Measurements from ENCODE around the gene C9orf72. TPM values are rescaled to one million over a fixed set of nuclear protein-coding genes. Genes with fewer than 3 reads are reported as not detected.

The C9orf72 gene
- total RNA-seq, 1 donor from 2014 or later, result 9.4 TPM

DNA sequence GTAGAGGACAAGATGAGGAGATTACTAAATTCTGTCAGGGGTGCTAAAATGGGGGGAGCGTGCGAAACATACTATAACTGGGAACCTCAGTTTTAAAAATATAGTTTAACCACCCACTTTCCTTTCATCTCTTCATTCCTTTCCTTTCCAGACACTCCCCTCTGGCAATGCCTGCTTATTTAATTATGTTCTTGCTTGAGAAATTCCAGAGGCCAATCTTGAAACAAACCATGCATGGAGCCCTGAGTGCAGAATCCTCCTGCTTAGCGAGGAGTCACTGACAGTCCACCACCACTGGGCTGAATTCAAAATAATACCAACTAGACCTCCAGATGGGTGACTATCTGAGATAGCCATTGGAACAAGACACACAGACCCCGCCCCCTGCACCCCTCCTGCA lies 29.7 kb upstream of the C9orf72 start:
- no peak for DNase-seq (ENCODE audit: low read depth)
- H3K4me3 ChIP-seq (ENCODE audit: low read depth, low read length), result no peak overlapping the region
- no peak for TF ChIP-seq CTCF (conservative IDR thresholded peaks at IDR 0.05; ENCODE audit: low read depth, low read length)

GRCh38 chr9:27602142-27602861 lies 29.0 kb upstream of the C9orf72 start:
- no peak for TF ChIP-seq CTCF (conservative IDR thresholded peaks at IDR 0.05; ENCODE audit: low read depth, low read length)
- no peak overlapping the region for H3K4me3 ChIP-seq (ENCODE audit: low read depth, low read length)
- no peak for DNase-seq (ENCODE audit: low read depth)

DNA sequence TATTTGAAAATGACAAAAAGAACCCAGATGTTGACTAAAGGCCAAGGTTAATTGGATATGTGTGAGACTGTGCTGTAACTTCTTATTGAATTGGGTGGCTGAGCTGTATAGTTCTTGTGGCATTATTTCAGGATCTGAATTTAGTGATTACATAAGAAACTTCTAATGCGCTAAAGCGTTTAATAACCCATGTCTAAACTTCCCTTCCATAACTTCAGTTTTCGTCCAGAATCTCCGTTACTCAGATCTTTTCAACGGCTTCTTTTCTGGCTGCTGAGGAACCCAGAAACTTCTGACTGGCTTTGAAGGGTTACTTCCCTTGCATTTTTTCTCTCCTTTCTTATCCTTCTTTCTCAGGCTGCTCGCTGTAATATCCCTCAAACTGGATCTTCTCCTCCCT lies 28.1 kb upstream of the C9orf72 start:
- no peak for TF ChIP-seq CTCF (conservative IDR thresholded peaks at IDR 0.05; ENCODE audit: low read depth, low read length)

DNA sequence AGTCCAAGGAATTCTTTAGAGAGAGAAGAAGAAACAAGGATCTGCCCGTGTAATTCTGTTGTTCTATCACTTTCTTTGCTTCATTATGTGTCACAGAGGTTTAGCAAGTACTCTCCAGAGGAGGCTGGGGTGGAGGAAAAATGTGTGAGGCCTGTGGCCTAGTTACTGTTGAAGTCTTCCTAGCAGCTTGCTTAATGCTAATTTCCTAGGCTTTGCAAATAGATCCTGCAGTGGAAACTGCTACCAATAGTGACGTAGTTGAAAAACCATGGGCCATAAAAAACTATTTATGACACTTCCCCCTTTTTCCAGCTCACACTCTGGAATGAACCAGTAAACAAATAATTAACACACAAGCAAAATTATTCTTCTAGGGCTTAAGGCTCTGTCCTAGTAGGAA lies 27.0 kb upstream of the C9orf72 start:
- no peak for TF ChIP-seq CTCF (conservative IDR thresholded peaks at IDR 0.05; ENCODE audit: low read depth, low read length)
- DNase-seq (ENCODE audit: low read depth), result no peak
- H3K4me3 ChIP-seq (ENCODE audit: low read depth, low read length), result no peak overlapping the region

More for the DNA sequence above, 28.1 kb upstream of the C9orf72 start:
- no peak overlapping the region for H3K4me3 ChIP-seq (ENCODE audit: low read depth, low read length)
- no peak for DNase-seq (ENCODE audit: low read depth)

GRCh38 chr9:27599870-27600238 lies 26.6 kb upstream of the C9orf72 start:
- no peak overlapping the region for H3K4me3 ChIP-seq (ENCODE audit: low read depth, low read length)
- no peak for TF ChIP-seq CTCF (conservative IDR thresholded peaks at IDR 0.05; ENCODE audit: low read depth, low read length)
- no peak for DNase-seq (ENCODE audit: low read depth)

DNA sequence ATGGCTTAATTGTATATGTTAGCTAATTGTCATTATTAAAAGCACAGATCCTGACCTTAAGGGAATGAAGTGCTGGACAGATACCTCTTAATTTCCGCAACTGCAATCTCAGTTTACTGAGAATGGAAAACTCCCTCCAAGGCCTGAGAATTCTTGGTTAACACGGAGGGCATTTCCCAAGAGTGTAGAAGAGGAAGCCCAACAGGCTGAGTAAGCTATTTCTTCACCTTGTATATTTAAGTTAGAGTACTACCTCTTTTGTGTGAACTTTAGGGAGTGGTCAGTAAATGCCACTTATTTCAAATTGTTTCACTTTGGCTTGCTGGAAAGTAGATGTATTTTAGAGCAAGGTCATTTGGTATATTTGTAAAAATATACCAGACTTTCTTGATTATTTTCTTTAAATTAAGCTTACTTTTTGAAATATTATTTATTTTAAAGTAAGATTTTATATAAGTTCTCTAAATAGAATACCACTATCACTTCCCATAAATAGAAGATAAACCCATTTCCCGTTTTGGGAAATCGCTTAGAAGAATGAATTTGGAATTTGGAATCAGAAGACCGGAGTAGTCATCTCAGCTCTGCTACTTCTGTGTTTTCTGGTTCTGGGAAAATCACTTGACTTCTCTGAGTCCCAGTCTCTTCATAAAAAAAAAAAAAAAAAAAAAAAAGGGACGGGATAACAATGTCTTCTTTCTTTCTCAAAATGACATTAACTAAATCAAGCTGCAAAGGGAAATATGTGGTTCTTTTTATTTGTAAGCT lies 26.0 kb upstream of the C9orf72 start:
- no peak for DNase-seq (ENCODE audit: low read depth)
- H3K4me3 ChIP-seq (ENCODE audit: low read depth, low read length), result no peak overlapping the region
- no peak for TF ChIP-seq CTCF (conservative IDR thresholded peaks at IDR 0.05; ENCODE audit: low read depth, low read length)

Data from epithelial cell of proximal tubule (primary cell).